Trophoblast cell (in vitro differentiated cells and primary cell): ENCODE results near the gene FBLN5.

Experiments used
- DNase-seq, 2 donors: peaks; one replicate each; pipeline ENCODE4 v3.0.0-alpha.2; 2016
- H2AFZ ChIP-seq: 2 replicates; pipeline ENCODE4 v1.6.1; 2013; ENCODE audit warnings: low read length, moderate library complexity, mild to moderate bottlenecking; ENCODE audit not compliant: insufficient read depth, poor library complexity
- H2AK5ac ChIP-seq: 2 replicates; pipeline ENCODE4 v1.6.1; 2013; ENCODE audit warnings: mild to moderate bottlenecking, low read length
- H2BK120ac ChIP-seq: 2 replicates; pipeline ENCODE4 v1.6.1; 2013; ENCODE audit warnings: low read length, mild to moderate bottlenecking, moderate library complexity; ENCODE audit not compliant: insufficient read depth, poor library complexity
- H2BK12ac ChIP-seq: 2 replicates; pipeline ENCODE4 v1.6.1; 2013; ENCODE audit warnings: mild to moderate bottlenecking, low read length, moderate library complexity
- H2BK5ac ChIP-seq: 2 replicates; pipeline ENCODE4 v1.6.1; 2013; ENCODE audit warnings: low read length, low read depth, moderate library complexity, mild to moderate bottlenecking; ENCODE audit not compliant: poor library complexity
- H3K14ac ChIP-seq: 2 replicates; pipeline ENCODE4 v1.6.1; 2013; ENCODE audit warnings: mild to moderate bottlenecking, low read length
- H3K18ac ChIP-seq: 2 replicates; pipeline ENCODE4 v1.6.1; 2013; ENCODE audit warnings: mild to moderate bottlenecking, low read length
- H3K23ac ChIP-seq: 2 replicates; pipeline ENCODE4 v1.6.1; 2013; ENCODE audit warnings: low read length
- H3K27ac ChIP-seq: 2 replicates; pipeline ENCODE4 v1.5.1; 2013; ENCODE audit warnings: low read depth, mild to moderate bottlenecking, inconsistent platforms, low read length, moderate library complexity
- H3K27me3 ChIP-seq: 2 replicates; pipeline ENCODE4 v1.6.1; 2013; ENCODE audit warnings: inconsistent platforms, mild to moderate bottlenecking, low read length, moderate library complexity; ENCODE audit not compliant: insufficient read depth
- H3K36me3 ChIP-seq, 2 experiments: 1 replicate in 1 of 2; 2 replicates in 1 of 2; pipeline ENCODE4 v1.6.1; 2013; ENCODE audit warnings: low read length in 2 of 2, mild to moderate bottlenecking in 2 of 2, moderate library complexity in 1 of 2; ENCODE audit not compliant: insufficient read depth in 2 of 2, control insufficient read depth in 1 of 2
- H3K4ac ChIP-seq: 2 replicates; pipeline ENCODE4 v1.6.1; 2013; ENCODE audit warnings: low read depth, mild to moderate bottlenecking, low read length, moderate library complexity
- H3K4me1 ChIP-seq, 2 experiments: 1 replicate in 1 of 2; 2 replicates in 1 of 2; pipeline ENCODE4 v1.6.1; 2013; ENCODE audit warnings: low read length in 2 of 2, mild to moderate bottlenecking in 2 of 2, moderate library complexity in 1 of 2; ENCODE audit not compliant: insufficient read depth in 2 of 2, control insufficient read depth in 1 of 2
- H3K4me2 ChIP-seq: 2 replicates; pipeline ENCODE4 v1.6.1; 2013; ENCODE audit warnings: inconsistent platforms, mild to moderate bottlenecking, low read length, moderate library complexity
- H3K4me3 ChIP-seq: 2 replicates; pipeline ENCODE4 v1.5.1; 2013; ENCODE audit warnings: mild to moderate bottlenecking, low read depth, low read length, inconsistent platforms
- H3K79me1 ChIP-seq: one replicate; pipeline ENCODE4 v1.6.1; 2013; ENCODE audit warnings: low read length
- H3K79me2 ChIP-seq: 2 replicates; pipeline ENCODE4 v1.6.1; 2013; ENCODE audit warnings: low read length, mild to moderate bottlenecking; ENCODE audit not compliant: control insufficient read depth, insufficient read depth, poor library complexity
- H3K9ac ChIP-seq: 2 replicates; pipeline ENCODE4 v1.6.1; 2013; ENCODE audit warnings: mild to moderate bottlenecking, low read length
- H3K9me3 ChIP-seq: 2 replicates; pipeline ENCODE4 v1.6.1; 2013; ENCODE audit warnings: low read depth, mild to moderate bottlenecking, control low read depth, inconsistent platforms, low read length; ENCODE audit not compliant: insufficient read depth
- H4K12ac ChIP-seq: 2 replicates; pipeline ENCODE4 v1.6.1; 2013; ENCODE audit warnings: low read depth, mild to moderate bottlenecking, low read length, moderate library complexity
- H4K8ac ChIP-seq: 2 replicates; pipeline ENCODE4 v1.6.1; 2013; ENCODE audit warnings: low read depth, mild to moderate bottlenecking, low read length, moderate library complexity
- H4K91ac ChIP-seq: one replicate; pipeline ENCODE4 v1.6.1; 2013; ENCODE audit warnings: low read depth, mild to moderate bottlenecking, low read length, moderate library complexity
- WGBS: extraction: QIAGEN DNeasy Blood & Tissue Kit; methylation state at CpG from one replicate; pipeline ENCODE4 v1.1.7; 2013; ENCODE audit warnings: missing lambda C conversion rate; ENCODE audit not compliant: insufficient read length, insufficient coverage; ENCODE audit errors: extremely low coverage; 5-methylcytosine and 5-hydroxymethylcytosine counted together

Gene FBLN5

DNA sequence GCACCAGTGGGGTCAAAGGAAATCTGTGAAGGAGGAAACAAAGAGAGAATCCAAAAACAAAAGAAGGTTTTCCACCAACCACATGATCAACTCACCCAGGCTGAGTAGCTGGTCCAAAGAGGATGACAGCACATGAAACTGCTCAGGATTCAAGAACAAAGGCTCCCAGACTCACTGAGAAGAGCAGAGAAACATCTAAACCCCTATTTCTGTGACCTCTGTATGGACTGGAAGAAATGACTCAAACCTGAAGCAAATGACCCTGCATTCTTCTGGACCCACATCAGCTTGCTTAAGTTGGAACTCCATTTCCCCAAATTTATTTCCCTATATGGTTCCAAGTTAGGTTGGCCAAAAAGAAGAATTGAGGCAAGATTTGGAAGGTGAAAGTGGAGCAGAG is 106.4 kb downstream of the FBLN5 start:
- no peak overlapping the region for H2BK5ac ChIP-seq
- no peak overlapping the region for H3K9ac ChIP-seq
- H3K18ac ChIP-seq, result no peak overlapping the region
- H2AK5ac ChIP-seq, result no peak overlapping the region
- H3K27me3 ChIP-seq, result no peaks in the 10 kb centered on the region
- no peak overlapping the region for H4K12ac ChIP-seq
- no peak overlapping the region for H4K8ac ChIP-seq
- no peak overlapping the region for H3K27ac ChIP-seq
- no peak overlapping the region for H2BK120ac ChIP-seq
- H3K9me3 ChIP-seq, result no peaks in the 10 kb centered on the region
- H2BK12ac ChIP-seq, result no peak overlapping the region
- H3K4me1 ChIP-seq, result peaks cover 0 to 4% of the 10 kb centered on the region in 2 experiments
- H4K91ac ChIP-seq, result no peak overlapping the region
- H3K14ac ChIP-seq, result no peak overlapping the region
- peaks cover 2% of the 10 kb centered on the region for H3K79me2 ChIP-seq
- no peak overlapping the region for H3K4me2 ChIP-seq
- no peak overlapping the region for H2AFZ ChIP-seq
- no peak overlapping the region for H3K4ac ChIP-seq
- DNase-seq, result no peak
- no peak overlapping the region for H3K4me3 ChIP-seq
- no peak overlapping the region for H3K23ac ChIP-seq
- no peaks in the 10 kb centered on the region for H3K36me3 ChIP-seq
- peaks cover 4% of the 10 kb centered on the region for H3K79me1 ChIP-seq

DNA sequence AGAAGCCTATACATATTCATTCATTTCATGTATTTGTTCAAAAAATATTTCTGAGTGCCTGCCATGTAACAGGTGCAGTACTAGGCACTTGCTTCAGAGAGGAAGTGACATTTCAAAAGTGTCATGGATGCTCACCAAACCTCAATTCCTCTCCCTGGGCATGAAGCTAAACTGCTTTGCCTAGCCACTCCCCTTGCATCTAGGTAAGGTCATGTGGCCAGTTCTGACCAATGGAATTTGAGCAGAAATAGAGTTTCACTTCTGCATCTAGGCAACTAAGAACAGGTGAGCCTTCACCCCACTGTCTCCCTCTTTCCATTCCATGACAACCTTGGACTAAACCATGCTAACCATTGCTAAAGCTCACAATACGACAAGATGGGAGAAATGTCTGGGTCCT is 107.7 kb downstream of the FBLN5 start:
- Histone ChIP-seq H2BK120ac (no peak overlapping the region), H3K79me2 (peaks cover 6% of the 10 kb centered on the region), H3K36me3 (no peaks in the 10 kb centered on the region), H3K27me3 (no peaks in the 10 kb centered on the region), H3K4me1 (peaks cover 0 to 4% of the 10 kb centered on the region in 2 experiments), H3K4ac (no peak overlapping the region), H2AFZ (no peak overlapping the region), H2BK12ac (no peak overlapping the region), H4K12ac (no peak overlapping the region), H3K4me2 (no peak overlapping the region), H3K14ac (no peak overlapping the region), H3K23ac (no peak overlapping the region), H3K9me3 (no peaks in the 10 kb centered on the region), H4K8ac (no peak overlapping the region), H3K9ac (no peak overlapping the region), H3K18ac (no peak overlapping the region), H4K91ac (no peak overlapping the region), H2AK5ac (no peak overlapping the region), H3K4me3 (no peak overlapping the region), H2BK5ac (no peak overlapping the region), H3K27ac (no peak overlapping the region), H3K79me1 (peaks cover 8% of the 10 kb centered on the region)
- DNase-seq, result no peak
- no CpG with 5 or more reads among the region's 1 CpG for WGBS

- Histone ChIP-seq H3K36me3 (no peaks in the 10 kb centered on the region), H3K4ac (no peak overlapping the region), H3K4me1 (peaks cover 0 to 4% of the 10 kb centered on the region in 2 experiments), H4K12ac (peak overlapping the region; percentile 35), H3K18ac (no peak overlapping the region), H3K27me3 (no peaks in the 10 kb centered on the region), H3K23ac (no peak overlapping the region), H2AFZ (peak overlapping the region; percentile 73), H4K8ac (peak overlapping the region; percentile 72), H3K4me2 (peak overlapping the region; percentile 79), H3K79me2 (peaks cover 6% of the 10 kb centered on the region), H3K9me3 (no peaks in the 10 kb centered on the region), H2BK120ac (no peak overlapping the region), H2BK5ac (no peak overlapping the region), H3K79me1 (peaks cover 8% of the 10 kb centered on the region), H3K14ac (no peak overlapping the region), H3K4me3 (no peak overlapping the region), H2AK5ac (no peak overlapping the region), H4K91ac (no peak overlapping the region), H3K9ac (no peak overlapping the region), H3K27ac (no peak overlapping the region), H2BK12ac (no peak overlapping the region)
- WGBS, result no CpG with 5 or more reads among the region's 12 CpGs
- DNase-seq, result no peak
These were observed 110.4 kb downstream of the FBLN5 start for GRCh38 chr14:91837076-91837475.

DNA sequence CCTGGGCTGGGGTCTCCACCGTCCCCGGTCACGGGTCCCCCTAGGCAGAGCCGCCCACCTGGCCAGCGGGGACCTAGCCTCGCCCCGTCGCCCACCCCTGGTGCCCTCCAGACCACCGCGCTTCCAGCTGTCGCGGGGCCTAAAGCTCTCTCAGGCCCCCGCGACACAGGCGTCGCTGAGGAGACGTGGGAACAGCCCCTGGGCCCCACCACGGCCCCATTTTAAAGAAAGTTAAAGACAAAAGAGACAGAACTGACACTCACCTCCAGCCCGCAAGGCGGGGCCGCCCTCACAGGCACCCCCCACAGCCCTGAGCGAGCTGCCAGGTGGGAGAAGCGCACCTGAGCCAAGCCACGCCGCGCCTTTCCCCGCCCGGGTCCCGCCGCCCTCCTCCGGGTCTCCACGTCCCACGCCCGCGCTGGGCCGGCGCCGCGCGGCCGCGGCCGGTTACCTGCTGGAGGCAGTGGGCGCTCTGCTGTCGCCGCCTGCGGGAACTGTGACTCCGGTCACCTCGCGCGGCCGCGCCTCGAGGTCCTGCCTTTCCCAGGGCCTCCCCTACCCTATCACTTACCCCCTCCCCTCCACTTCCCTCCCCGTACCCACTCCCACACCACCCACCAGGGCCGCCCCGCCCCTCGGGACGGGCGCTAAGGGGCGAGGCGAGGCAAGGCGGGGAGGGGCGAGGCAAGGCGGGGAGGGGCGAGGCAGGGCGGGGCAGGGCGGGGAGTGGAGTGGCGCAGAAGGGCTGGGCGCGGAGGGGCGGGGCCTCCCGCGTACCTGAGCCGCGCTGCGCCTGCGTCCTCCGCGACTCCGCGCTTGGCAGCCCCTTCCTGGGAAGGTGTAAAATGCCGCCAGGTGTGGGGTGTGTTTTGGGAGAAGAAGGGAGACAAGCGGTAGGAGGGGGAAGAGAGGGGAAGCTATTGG is 111.3 kb downstream of the FBLN5 start:
- H3K23ac ChIP-seq, result no peak overlapping the region
- H2BK120ac ChIP-seq, result peak overlapping the region; percentile 14
- H3K79me2 ChIP-seq, result peaks cover 6% of the 10 kb centered on the region
- peak overlapping the region; percentile 73 for H2AFZ ChIP-seq
- H3K4me2 ChIP-seq, result peak overlapping the region; percentile 98
- DNase-seq, result peak; percentile 74 to 79
- H3K27ac ChIP-seq, result no peak overlapping the region
- H3K18ac ChIP-seq, result peak overlapping the region; percentile 89
- H3K9ac ChIP-seq, result peak overlapping the region; percentile 73
- peak overlapping the region; percentile 79 for H3K4me3 ChIP-seq
- H4K12ac ChIP-seq, result peak overlapping the region; percentile 70
- peak overlapping the region; percentile 58 for H4K91ac ChIP-seq
- H3K4ac ChIP-seq, result peak overlapping the region; percentile 64
- no peaks in the 10 kb centered on the region for H3K36me3 ChIP-seq
- peak overlapping the region; percentile 89 for H3K14ac ChIP-seq
- H3K79me1 ChIP-seq, result peaks cover 8% of the 10 kb centered on the region
- WGBS, result no CpG with 5 or more reads among the region's 84 CpGs
- peak overlapping the region; percentile 33 for H2BK12ac ChIP-seq
- H3K9me3 ChIP-seq, result no peaks in the 10 kb centered on the region
- H4K8ac ChIP-seq, result peak overlapping the region; percentile 81
- peak overlapping the region; percentile 51 for H2BK5ac ChIP-seq
- no peaks in the 10 kb centered on the region for H3K27me3 ChIP-seq
- peaks cover 0 to 4% of the 10 kb centered on the region in 2 experiments for H3K4me1 ChIP-seq
- H2AK5ac ChIP-seq, result no peak overlapping the region
